GM18873 (cell line): ENCODE measurements around the gene FGFR2.

Experiments used
- ATAC-seq: cut with Tn5 transposase; IDR thresholded peaks from one replicate; pipeline ENCODE4 v1.9.1; 2021; ENCODE audit warnings: mild to moderate bottlenecking, moderate library complexity, moderate number of reproducible peaks; ENCODE audit not compliant: unreplicated experiment, low FRiP score

Gene FGFR2

DNA sequence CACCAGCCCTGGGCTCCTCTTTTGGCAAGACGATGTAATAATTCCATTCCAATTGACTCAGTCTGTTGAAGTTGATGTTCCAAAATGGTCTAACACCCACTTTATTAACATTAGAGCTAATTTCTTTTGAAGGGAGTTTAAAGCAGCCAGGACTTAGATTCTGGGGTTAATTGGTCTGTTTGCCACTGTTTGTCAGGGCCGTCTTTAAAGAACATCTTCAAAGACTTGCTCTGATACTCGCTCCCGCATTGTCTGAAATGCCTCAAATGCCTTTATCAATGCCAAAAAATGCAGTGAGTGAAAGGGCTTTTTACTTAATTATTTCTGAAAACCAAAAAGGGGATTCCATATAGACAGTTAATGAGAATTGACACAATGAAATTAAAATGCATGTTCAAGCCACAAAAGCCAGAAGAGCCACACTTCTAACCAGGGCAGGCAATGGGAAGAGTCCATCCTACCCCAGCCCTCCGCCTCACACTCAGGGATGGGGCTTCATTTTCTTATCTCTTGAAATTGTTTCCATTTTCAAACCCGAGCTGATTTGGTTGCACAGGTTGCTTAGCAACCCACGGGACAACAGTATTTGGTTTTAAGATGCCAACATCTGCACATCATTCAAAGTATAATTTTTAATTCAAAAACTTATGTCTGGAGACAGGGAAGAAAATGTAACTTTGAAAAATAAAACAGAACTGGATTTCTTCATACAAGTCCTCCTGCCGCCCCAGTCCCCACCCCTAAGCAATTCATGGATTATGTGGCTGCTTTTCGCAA lies 163.0 kb downstream of the FGFR2 start:
- ATAC-seq: no peak

DNA sequence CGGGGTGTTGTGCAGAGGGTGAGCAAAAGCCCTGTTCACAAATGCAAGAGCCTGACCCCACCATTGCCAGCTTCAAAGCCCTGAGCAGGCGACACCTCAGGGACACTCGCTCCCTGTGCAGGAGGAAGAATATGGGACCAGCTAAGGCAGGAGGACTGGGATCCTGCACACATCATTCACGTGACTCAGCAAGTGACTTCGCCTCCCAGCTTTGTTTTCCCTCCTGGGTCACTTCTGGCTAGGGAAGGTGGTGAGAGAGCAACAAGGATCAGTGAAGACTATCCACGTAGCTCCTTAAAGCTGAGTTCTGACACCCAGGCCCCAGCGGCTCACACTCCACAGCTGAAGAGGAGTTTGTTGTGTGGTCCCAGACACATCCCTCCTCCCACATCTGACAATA lies 164.3 kb downstream of the FGFR2 start:
- no peak for ATAC-seq

DNA sequence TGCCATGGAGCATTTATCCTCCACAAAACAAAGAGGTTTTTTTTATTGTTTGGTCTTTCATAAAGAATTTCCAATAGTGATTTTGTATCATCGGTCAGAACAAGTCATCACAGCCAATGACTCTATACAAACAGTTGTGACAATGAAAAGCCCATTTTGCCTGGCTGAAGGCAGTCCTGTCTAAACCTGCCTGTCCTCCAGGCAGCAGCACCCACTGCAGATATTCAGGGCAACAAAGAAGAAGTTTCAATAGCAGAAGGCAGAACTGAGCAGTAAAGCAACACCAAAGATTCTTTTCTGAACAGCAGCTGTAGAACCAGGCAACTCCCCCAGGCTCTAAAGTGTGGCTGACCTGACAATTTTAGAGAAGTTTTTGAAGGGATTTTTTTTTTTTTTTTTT lies 169.4 kb downstream of the FGFR2 start:
- ATAC-seq: no peak
